HG03432 (cell line): ENCODE data around the gene ADAMTS15.
A peak's percentile ranks its signal among the peaks of the same experiment; 100 is the strongest.

Experiments used
- ATAC-seq: cut with Tn5 transposase; IDR thresholded peaks from one replicate; pipeline ENCODE4 v1.9.1; 2021; ENCODE audit warnings: mild to moderate bottlenecking, moderate library complexity; ENCODE audit not compliant: unreplicated experiment

The ADAMTS15 gene

GRCh38 chr11:130418210-130418609 lies 30.2 kb upstream of the ADAMTS15 start:
- no peak for ATAC-seq

GRCh38 chr11:130418756-130419155 lies 29.7 kb upstream of the ADAMTS15 start:
- ATAC-seq = no peak

- ATAC-seq = no peak
Measured at GRCh38 chr11:130420478-130421198, 27.8 kb upstream of the ADAMTS15 start.

DNA sequence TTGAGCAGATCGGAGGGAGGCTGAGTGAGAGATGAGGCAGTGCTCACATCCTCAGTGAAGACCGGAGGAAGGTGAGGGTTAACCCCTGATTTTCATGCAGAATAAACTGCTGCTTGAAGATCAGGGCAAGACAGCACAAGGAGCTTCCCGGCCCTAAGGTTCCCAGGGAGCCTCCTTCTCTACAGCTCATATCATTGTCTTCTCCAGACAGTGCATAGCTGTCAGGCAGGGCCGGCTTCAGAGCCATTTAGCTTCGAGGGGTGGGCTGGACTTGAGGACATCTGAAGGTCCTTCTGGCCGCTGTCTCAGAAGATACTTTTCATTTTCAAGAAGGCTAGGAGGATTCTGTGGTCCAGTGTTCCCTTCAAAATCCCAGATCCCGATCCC lies 27.3 kb upstream of the ADAMTS15 start:
- no peak for ATAC-seq

DNA sequence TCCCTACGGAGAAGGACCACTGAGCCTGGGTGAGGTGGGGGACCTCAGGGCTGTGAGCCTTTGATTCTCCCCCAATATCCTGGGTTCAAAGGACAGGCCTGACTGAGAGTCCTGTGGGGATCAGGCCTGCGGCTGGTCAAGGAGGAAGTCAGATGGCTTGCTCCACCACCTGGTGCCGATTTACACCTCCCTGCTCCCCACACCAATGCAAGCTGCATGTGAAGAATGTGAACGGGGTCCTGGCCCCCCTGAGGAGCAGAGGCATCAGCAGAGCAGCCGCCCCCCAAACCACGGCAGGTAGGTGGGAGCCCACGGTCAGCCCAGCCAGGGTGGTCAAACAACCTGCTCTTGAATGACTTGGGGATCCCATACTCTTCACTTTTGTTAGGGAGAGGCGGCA lies 26.7 kb upstream of the ADAMTS15 start:
- ATAC-seq = no peak

- ATAC-seq = no peak
Measured at GRCh38 chr11:130422251-130422995, 26.0 kb upstream of the ADAMTS15 start.

DNA sequence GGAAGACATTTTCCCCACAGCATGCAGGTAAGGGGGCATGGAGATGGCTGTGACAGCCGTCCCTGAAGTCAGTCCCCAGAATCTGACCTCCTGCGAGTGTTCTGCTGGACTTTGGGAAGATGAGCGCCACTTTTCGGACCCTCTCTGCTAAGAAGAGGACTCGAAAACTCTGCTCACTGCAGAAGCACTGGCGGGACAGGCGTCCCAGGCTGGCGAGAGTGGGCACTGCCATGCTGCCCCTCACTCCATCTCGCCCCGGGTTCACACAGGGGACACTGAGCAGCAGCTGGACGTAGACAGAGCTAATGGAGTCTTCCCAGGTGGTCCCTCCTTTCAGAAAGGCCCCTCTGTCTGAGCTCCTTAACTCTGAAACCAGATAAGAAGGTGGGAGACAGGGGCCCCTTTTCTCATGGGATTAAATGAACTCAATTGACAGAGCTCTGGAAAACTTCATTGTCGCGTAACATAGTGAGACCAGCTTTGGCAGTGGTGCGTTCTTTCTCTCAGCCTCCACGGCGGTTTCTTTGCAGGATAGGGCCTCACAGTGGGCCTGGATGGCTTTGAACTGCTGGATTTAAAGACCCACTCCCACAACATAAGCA lies 24.8 kb upstream of the ADAMTS15 start:
- no peak for ATAC-seq

GRCh38 chr11:130424613-130425140 lies 23.8 kb upstream of the ADAMTS15 start:
- ATAC-seq = no peak

GRCh38 chr11:130425156-130425555 lies 23.3 kb upstream of the ADAMTS15 start:
- ATAC-seq = no peak

- no peak for ATAC-seq
Measured at GRCh38 chr11:130426223-130426836, 22.1 kb upstream of the ADAMTS15 start.

DNA sequence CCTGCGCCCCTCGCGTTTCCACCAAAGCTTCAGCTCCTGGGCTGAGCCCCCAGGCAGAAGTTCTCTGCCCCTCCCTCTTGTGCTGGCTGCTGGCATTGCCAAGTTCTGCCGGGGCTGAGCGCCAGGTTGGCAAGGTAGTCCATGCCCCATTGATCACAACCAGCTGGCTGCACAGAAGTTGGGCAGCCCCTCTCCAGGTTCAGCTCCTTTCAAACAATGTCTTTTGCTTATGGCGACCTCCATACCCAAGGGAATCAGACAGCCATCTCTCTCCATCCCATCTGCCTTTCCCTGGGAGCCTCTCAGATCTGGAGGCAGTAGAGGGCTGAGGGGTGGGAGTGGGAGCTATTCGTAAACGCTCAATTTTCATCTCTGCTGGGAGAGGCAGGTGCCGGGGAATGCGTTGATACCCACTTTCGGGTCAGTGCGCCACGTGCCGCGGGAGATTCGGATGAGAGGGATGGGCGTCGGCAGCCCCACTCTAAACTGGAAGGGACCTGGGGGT lies 21.6 kb upstream of the ADAMTS15 start:
- no peak for ATAC-seq

GRCh38 chr11:130427581-130428315 lies 20.7 kb upstream of the ADAMTS15 start:
- ATAC-seq = no peak

- ATAC-seq = no peak
Measured at GRCh38 chr11:130428316-130429119, 19.9 kb upstream of the ADAMTS15 start, which contains the start of gene ADAMTS8. Gene ADAMTS8, minus strand, starts transcription at chr11:130428609. Its CDS starts 323 bp downstream, at chr11:130428286.

- ATAC-seq = no peak
Measured at GRCh38 chr11:130429120-130429681, 19.2 kb upstream of the ADAMTS15 start.

- ATAC-seq = no peak
Measured at GRCh38 chr11:130429983-130430382, 18.5 kb upstream of the ADAMTS15 start.

- peak; percentile 50 for ATAC-seq
Measured at GRCh38 chr11:130431331-130431773, 17.1 kb upstream of the ADAMTS15 start.

- no peak for ATAC-seq
Measured at GRCh38 chr11:130431801-130432200, 16.6 kb upstream of the ADAMTS15 start.

DNA sequence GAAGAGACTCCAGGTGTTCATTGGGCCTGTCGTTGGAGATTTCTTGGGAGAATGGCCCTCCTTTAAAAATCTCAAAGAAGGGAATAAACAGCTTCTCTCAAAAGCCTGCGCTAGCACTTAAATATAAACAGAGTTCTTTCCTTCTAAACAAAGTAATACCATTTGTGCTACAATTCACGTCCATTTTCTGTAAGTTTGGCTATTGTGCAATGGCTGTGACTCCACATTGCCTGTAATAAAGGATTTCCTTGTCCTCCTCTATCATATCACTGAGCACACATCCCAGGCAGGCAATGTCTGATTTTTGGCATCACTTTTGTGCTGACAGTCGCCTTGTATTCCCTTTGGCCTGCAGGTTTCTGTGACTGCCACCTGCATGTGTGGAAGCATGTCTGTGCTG lies 15.1 kb upstream of the ADAMTS15 start:
- ATAC-seq = no peak
